ENCODE data around the gene ISM1. TPM values are rescaled to one million over a fixed set of nuclear protein-coding genes. Genes with fewer than 3 reads are reported as not detected.

Gene ISM1
- polyA plus RNA-seq, 3 donors, result not detected

DNA sequence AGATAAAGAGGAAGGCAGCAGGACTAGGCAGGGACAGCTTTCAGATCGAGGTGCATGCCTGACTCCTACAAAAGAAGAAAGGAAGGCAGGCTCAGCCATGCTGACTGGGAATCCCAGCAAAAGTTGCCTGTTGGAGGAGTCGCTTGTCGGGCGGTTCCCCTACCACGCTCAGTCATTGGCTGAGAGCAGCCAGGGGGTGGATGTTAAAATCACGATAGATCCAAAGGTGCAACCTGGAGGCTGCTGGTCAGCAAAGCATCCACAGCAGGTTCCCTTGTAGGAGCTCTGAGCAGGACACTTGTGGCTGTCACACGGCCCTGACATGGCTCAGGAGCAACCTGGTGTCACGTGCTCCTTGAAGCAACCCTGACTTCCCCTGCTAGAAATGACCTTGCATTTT is 74.6 kb downstream of the ISM1 start:
- no peaks in the 10 kb centered on the region for H3K9me3 ChIP-seq (replicated peaks in 1 of 2; ENCODE audit: control insufficient read depth in 1 of 2, insufficient read depth in 1 of 2, low read length in 2 of 2)
- 78% methylated on average over 8 of the region's 8 CpGs for WGBS (ENCODE audit: insufficient coverage)

DNA sequence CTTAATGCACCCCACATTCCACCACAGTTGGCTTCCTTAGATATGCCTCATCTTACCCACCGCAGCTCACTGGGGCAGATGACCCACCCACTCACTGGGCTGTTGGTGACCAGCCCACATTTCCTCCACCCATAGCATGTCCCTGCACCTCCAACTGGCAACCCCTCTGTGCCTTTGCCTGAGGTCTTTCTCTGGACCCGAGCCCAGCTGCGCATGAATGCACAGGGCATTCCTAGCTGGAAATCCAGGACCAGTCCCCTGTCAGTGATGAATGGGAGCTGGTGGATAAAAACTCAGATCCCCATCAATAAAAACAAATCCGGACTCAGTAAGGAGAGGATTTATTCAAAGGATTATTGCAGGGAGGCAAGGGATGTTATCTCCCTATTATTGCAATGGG is 75.0 kb downstream of the ISM1 start:
- H3K4me2 ChIP-seq (replicated peaks; ENCODE audit: extremely low read depth, low read length, poor library complexity, severe bottlenecking), result no peak overlapping the region
- Mint-ChIP-seq H3K4me3 (no peak overlapping the region), H3K27me3 (ENCODE audit: low read depth in 3 of 3) (peaks cover 0 to 6% (median 5%) of the 10 kb centered on the region in 3 donors), H3K9me3 (no peaks in the 10 kb centered on the region), H3K36me3 (no peaks in the 10 kb centered on the region), H3K27ac (no peak overlapping the region), H3K4me1 (no peaks in the 10 kb centered on the region)
- no peak overlapping the region for H2AFZ ChIP-seq (ENCODE audit: insufficient read depth, low read depth, low read length, poor library complexity, severe bottlenecking)
- H3K27me3 ChIP-seq (ENCODE audit: control insufficient read depth in 2 of 2, insufficient read depth in 2 of 2, low read length in 2 of 2), result no peaks in the 10 kb centered on the region
- TF ChIP-seq, protein P1, sequence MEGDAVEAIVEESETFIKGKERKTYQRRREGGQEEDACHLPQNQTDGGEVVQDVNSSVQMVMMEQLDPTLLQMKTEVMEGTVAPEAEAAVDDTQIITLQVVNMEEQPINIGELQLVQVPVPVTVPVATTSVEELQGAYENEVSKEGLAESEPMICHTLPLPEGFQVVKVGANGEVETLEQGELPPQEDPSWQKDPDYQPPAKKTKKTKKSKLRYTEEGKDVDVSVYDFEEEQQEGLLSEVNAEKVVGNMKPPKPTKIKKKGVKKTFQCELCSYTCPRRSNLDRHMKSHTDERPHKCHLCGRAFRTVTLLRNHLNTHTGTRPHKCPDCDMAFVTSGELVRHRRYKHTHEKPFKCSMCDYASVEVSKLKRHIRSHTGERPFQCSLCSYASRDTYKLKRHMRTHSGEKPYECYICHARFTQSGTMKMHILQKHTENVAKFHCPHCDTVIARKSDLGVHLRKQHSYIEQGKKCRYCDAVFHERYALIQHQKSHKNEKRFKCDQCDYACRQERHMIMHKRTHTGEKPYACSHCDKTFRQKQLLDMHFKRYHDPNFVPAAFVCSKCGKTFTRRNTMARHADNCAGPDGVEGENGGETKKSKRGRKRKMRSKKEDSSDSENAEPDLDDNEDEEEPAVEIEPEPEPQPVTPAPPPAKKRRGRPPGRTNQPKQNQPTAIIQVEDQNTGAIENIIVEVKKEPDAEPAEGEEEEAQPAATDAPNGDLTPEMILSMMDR (IDR thresholded peaks at IDR 0.05), result no peak
- H3K27ac ChIP-seq (ENCODE audit: low read depth in 1 of 2, low read length in 2 of 2), result no peak overlapping the region
- DNase-seq, result no peak
- H4K20me1 ChIP-seq (ENCODE audit: insufficient read depth, low read length), result no peaks in the 10 kb centered on the region
- H3K79me2 ChIP-seq (ENCODE audit: insufficient read depth, low read length), result no peaks in the 10 kb centered on the region
- no peak overlapping the region for H3K9ac ChIP-seq (ENCODE audit: insufficient read depth, low read length, poor library complexity, severe bottlenecking)
- no peak overlapping the region for H3K4me3 ChIP-seq (replicated peaks in 1 of 3; ENCODE audit: low read depth in 2 of 3, low read length in 3 of 3)
- no peaks in the 10 kb centered on the region for H3K4me1 ChIP-seq (ENCODE audit: control insufficient read depth in 1 of 2, insufficient read depth in 2 of 2, low read length in 2 of 2)
- 100% methylated on average over 1 of the region's 4 CpGs for WGBS (ENCODE audit: insufficient coverage)
- no peaks in the 10 kb centered on the region for H3K36me3 ChIP-seq (replicated peaks in 1 of 2; ENCODE audit: control insufficient read depth in 1 of 2, insufficient read depth in 2 of 2, low read length in 2 of 2)
- intact Hi-C loops (cut with micrococcal nuclease), result no loop called here
- no peaks in the 10 kb centered on the region for H3K9me3 ChIP-seq (replicated peaks in 1 of 2; ENCODE audit: control insufficient read depth in 1 of 2, insufficient read depth in 1 of 2, low read length in 2 of 2)

More for the DNA sequence above, 74.6 kb downstream of the ISM1 start:
- H4K20me1 ChIP-seq (ENCODE audit: insufficient read depth, low read length), result no peaks in the 10 kb centered on the region
- Mint-ChIP-seq H3K27me3 (ENCODE audit: low read depth in 3 of 3) (peaks cover 0 to 6% (median 5%) of the 10 kb centered on the region in 3 donors), H3K4me1 (no peaks in the 10 kb centered on the region), H3K9me3 (no peaks in the 10 kb centered on the region), H3K27ac (no peak overlapping the region), H3K36me3 (no peaks in the 10 kb centered on the region), H3K4me3 (no peak overlapping the region)
- H3K4me2 ChIP-seq (replicated peaks; ENCODE audit: extremely low read depth, low read length, poor library complexity, severe bottlenecking), result no peak overlapping the region
- H3K27me3 ChIP-seq (ENCODE audit: control insufficient read depth in 2 of 2, insufficient read depth in 2 of 2, low read length in 2 of 2), result no peaks in the 10 kb centered on the region
- H3K9ac ChIP-seq (ENCODE audit: insufficient read depth, low read length, poor library complexity, severe bottlenecking), result no peak overlapping the region
- DNase-seq, result no peak
- TF ChIP-seq, protein P1 (IDR thresholded peaks at IDR 0.05), result no peak
- intact Hi-C loops (cut with micrococcal nuclease), result no loop called here
- H3K4me1 ChIP-seq (ENCODE audit: control insufficient read depth in 1 of 2, insufficient read depth in 2 of 2, low read length in 2 of 2), result no peaks in the 10 kb centered on the region
- H3K4me3 ChIP-seq (replicated peaks in 1 of 3; ENCODE audit: low read depth in 2 of 3, low read length in 3 of 3), result no peak overlapping the region
- no peak overlapping the region for H2AFZ ChIP-seq (ENCODE audit: insufficient read depth, low read depth, low read length, poor library complexity, severe bottlenecking)
- no peaks in the 10 kb centered on the region for H3K79me2 ChIP-seq (ENCODE audit: insufficient read depth, low read length)
- no peak overlapping the region for H3K27ac ChIP-seq (ENCODE audit: low read depth in 1 of 2, low read length in 2 of 2)
- no peaks in the 10 kb centered on the region for H3K36me3 ChIP-seq (replicated peaks in 1 of 2; ENCODE audit: control insufficient read depth in 1 of 2, insufficient read depth in 2 of 2, low read length in 2 of 2)
